HepG2 (cell line): ENCODE measurements around the gene CYSRT1. TPM values are rescaled to one million over a fixed set of nuclear protein-coding genes. Genes with fewer than 3 reads are reported as not detected.

Experiments
- AFF4 ChIP-seq: sonication (generic); formaldehyde crosslinking; IDR thresholded peaks from 2 replicates; pipeline ENCODE4 v1.4.0; 2020; ENCODE audit warnings: missing genetic modification reagents
- ARID4A ChIP-seq: sonication (generic); formaldehyde crosslinking; IDR thresholded peaks from 2 replicates; pipeline ENCODE4 v1.5.0; 2020; ENCODE audit warnings: mild to moderate bottlenecking, missing genetic modification reagents, borderline replicate concordance
- CBX5 ChIP-seq: sonication (generic); formaldehyde crosslinking; IDR thresholded peaks from 2 replicates; pipeline ENCODE4 v1.4.0; 2020; ENCODE audit warnings: missing genetic modification reagents, borderline replicate concordance
- CCAR2 ChIP-seq: fragments of 200-400 bp; formaldehyde crosslinking; optimal IDR thresholded peaks from 2 replicates; pipeline ENCODE3; 2018; ENCODE audit warnings: low read depth, mild to moderate bottlenecking, low read length, moderate library complexity
- CCDC6 ChIP-seq: sonication (generic); formaldehyde crosslinking; IDR thresholded peaks from 2 replicates; pipeline ENCODE4 v1.8.1; 2022; ENCODE audit warnings: mild to moderate bottlenecking, missing genetic modification reagents, moderate library complexity
- KLF6 ChIP-seq: IDR thresholded peaks from 2 replicates; pipeline ENCODE4 v1.8.0; 2016; ENCODE audit warnings: missing biosample characterization, missing genetic modification reagents
- MXD4 ChIP-seq: IDR thresholded peaks from 2 replicates; pipeline ENCODE4 v1.6.1; 2016; ENCODE audit warnings: mild to moderate bottlenecking, missing biosample characterization, missing genetic modification reagents
- NFE2L1 ChIP-seq: sonication (generic); formaldehyde crosslinking; IDR thresholded peaks from 2 replicates; pipeline ENCODE4 v1.4.0; 2020; ENCODE audit warnings: missing genetic modification reagents, mild to moderate bottlenecking, borderline replicate concordance
- SRY ChIP-seq: sonication (generic); formaldehyde crosslinking; IDR thresholded peaks from 2 replicates; pipeline ENCODE4 v1.8.0; 2022; ENCODE audit warnings: mild to moderate bottlenecking, missing genetic modification reagents
- ZFAT ChIP-seq: sonication (generic); formaldehyde crosslinking; conservative IDR thresholded peaks from 2 replicates; pipeline ENCODE4 v1.8.1; 2023; ENCODE audit warnings: missing genetic modification reagents, inconsistent platforms
- ZFP62 ChIP-seq: sonication (generic); formaldehyde crosslinking; IDR thresholded peaks from 2 replicates; pipeline ENCODE4 v1.4.0; 2020; ENCODE audit warnings: missing genetic modification reagents
- ZNF20 ChIP-seq: sonication (generic); formaldehyde crosslinking; IDR thresholded peaks from 2 replicates; pipeline ENCODE4 v1.4.0; 2020; ENCODE audit warnings: mild to moderate bottlenecking, moderate library complexity, missing genetic modification reagents
- ZNF281 ChIP-seq: sonication (generic); formaldehyde crosslinking; IDR thresholded peaks from 2 replicates; pipeline ENCODE4 v1.4.0; 2020; ENCODE audit warnings: missing genetic modification reagents, borderline replicate concordance
- ZNF317 ChIP-seq: sonication (generic); formaldehyde crosslinking; IDR thresholded peaks from 2 replicates; pipeline ENCODE4 v1.5.0; 2020; ENCODE audit warnings: mild to moderate bottlenecking, missing genetic modification reagents
- ZNF451 ChIP-seq: sonication (generic); formaldehyde crosslinking; IDR thresholded peaks from 2 replicates; pipeline ENCODE4 v1.5.0; 2020; ENCODE audit warnings: mild to moderate bottlenecking, missing genetic modification reagents
- ZNF678 ChIP-seq: sonication (generic); formaldehyde crosslinking; IDR thresholded peaks from 2 replicates; pipeline ENCODE4 v1.4.0; 2020; ENCODE audit warnings: mild to moderate bottlenecking, missing genetic modification reagents
- ZNF772 ChIP-seq: sonication (generic); formaldehyde crosslinking; IDR thresholded peaks from 2 replicates; pipeline ENCODE4 v1.5.0; 2020; ENCODE audit warnings: mild to moderate bottlenecking, missing genetic modification reagents
- polyA plus RNA-seq, 8 experiments: library from polyadenylated mRNA; depleted of rRNA in 3 of 8; stranded (reverse) in 7 of 8; unstranded in 1 of 8; fragments of >200 nt; fragmentation: Illumina TruSeq in 4 of 8; extraction: Trizol in 4 of 8; gene quantifications; 2 replicates each; pipeline versions ENCODE4 v1.2.1 to v1.2.3, GENCODE V29; 2011 to 2016; ENCODE audit warnings: low read depth in 4 of 8, missing spikeins in 1 of 8, mixed read lengths in 1 of 8; ENCODE audit not compliant: insufficient read depth in 1 of 8
- total RNA-seq, 5 experiments: library from RNA; depleted of rRNA; stranded (reverse); fragments of >200 nt; fragmentation: Illumina TruSeq; extraction: Trizol; gene quantifications; 2 replicates each; pipeline ENCODE4 v1.2.3, GENCODE V29; 2016; ENCODE audit warnings: low read depth in 1 of 5

CYSRT1 gene
- total and polyA plus RNA-seq, 2 of the 13 experiments (the other 11 are each of a cell fraction or from before 2014, with no cell fraction given): 1.5 to 2.1 TPM

GRCh38 chr9:137198051-137198901 lies 26.7 kb upstream of the CYSRT1 start (continued):
- 0 out of 2 replicates have a peak, but pooled peaks have one; percentile 79 for TF ChIP-seq AFF4 (CRISPR knock-in tag)
- TF ChIP-seq ZNF772 (CRISPR knock-in tag): no peak
- TF ChIP-seq CCAR2: no peak
- TF ChIP-seq ZNF678 (CRISPR knock-in tag): no peak
- no peak for TF ChIP-seq NFE2L1
- TF ChIP-seq ZFP62: no peak
- TF ChIP-seq SRY (CRISPR knock-in tag): 0 out of 2 replicates have a peak, but pooled peaks have one; percentile 30
- TF ChIP-seq ZNF281 (CRISPR knock-in tag): no peak
- TF ChIP-seq ZNF317 (CRISPR knock-in tag): no peak
- peak; percentile 31; the same call in 1 of the 2 replicates for TF ChIP-seq ARID4A
- TF ChIP-seq KLF6 (CRISPR knock-in tag): no peak
- TF ChIP-seq ZNF451: no peak
- TF ChIP-seq ZFAT (CRISPR knock-in tag): no peak
- peak; percentile 83 for TF ChIP-seq MXD4 (CRISPR knock-in tag)
- no peak for TF ChIP-seq ZNF20
- TF ChIP-seq CBX5 (CRISPR knock-in tag): no peak
- no peak for TF ChIP-seq CCDC6 (CRISPR knock-in tag)
